ENCODE data around the gene UBAC2. TPM values are rescaled to one million over a fixed set of nuclear protein-coding genes. Genes with fewer than 3 reads are reported as not detected.

UBAC2 gene
- total and polyA plus RNA-seq, 2 of the 8 experiments (the other 6 are each of a cell fraction or from before 2014, with no cell fraction given), result 75.9 to 76.9 TPM

- DNase-seq (ENCODE audit: low read depth in 1 of 2, low spot score in 2 of 2) (no peak), FAIRE-seq (no peak)
- H2BK15ac ChIP-seq (ENCODE audit: low read length), result no peak overlapping the region
- WGBS, 2 experiments (ENCODE audit: extremely low coverage in 1 of 2, insufficient coverage in 1 of 2, insufficient read length in 1 of 2, insufficient replicate concordance in 2 of 2, low coverage in 1 of 2, low lambda C conversion rate in 2 of 2, missing lambda C conversion rate in 1 of 2), result 87% methylated on average over 2 of the region's 2 CpGs; no CpG with 5 or more reads in 1 of the 2 experiments
- no peaks in the 10 kb centered on the region for H3K9me3 ChIP-seq (ENCODE audit: insufficient read depth in 2 of 2, low read depth in 1 of 2, low read length in 1 of 2)
- H3K14ac ChIP-seq (ENCODE audit: insufficient read length), result no peak overlapping the region
- H2BK5ac ChIP-seq (ENCODE audit: low read depth, low read length), result no peak overlapping the region
- H3K27me3 ChIP-seq (replicated peaks in 1 of 4; ENCODE audit: control insufficient read depth in 3 of 4, extremely low read depth in 1 of 4, insufficient read depth in 3 of 4, low read length in 3 of 4), result no peaks in the 10 kb centered on the region
- ChIA-PET CTCF (ENCODE audit: partially characterized antibody) (interaction anchor here (0.9 to 3.3 kb wide), 10 partner anchors 13 to 259 kb away, joined by 3 to 20 read pairs (median 4); no protein-coding TSS in a partner anchor), POLR2A (ENCODE audit: partially characterized antibody) (interaction anchor here (1.1 to 1.5 kb wide), 2 partner anchors 10 to 154 kb away, joined by 3 to 6 read pairs; no protein-coding TSS in a partner anchor)
- no peak overlapping the region for H2BK12ac ChIP-seq (ENCODE audit: low read depth, low read length)
- peaks cover 3 to 12% (median 6%) of the 10 kb centered on the region in 4 experiments; a peak in 4 of 8 replicates for H3K36me3 ChIP-seq (ENCODE audit: control insufficient read depth in 2 of 4, insufficient read depth in 4 of 4, low read length in 3 of 4)
- peaks cover 0 to 3% of the 10 kb centered on the region in 2 experiments for H4K20me1 ChIP-seq (replicated peaks in 1 of 2; ENCODE audit: control insufficient read depth in 1 of 2, insufficient read depth in 2 of 2, low read length in 2 of 2)
- H3K79me1 ChIP-seq (ENCODE audit: low read depth, low read length), result peaks cover 2% of the 10 kb centered on the region; the same call in 1 of the 2 replicates
- no peak overlapping the region for H3K4me2 ChIP-seq (ENCODE audit: insufficient read depth in 1 of 2, low read depth in 2 of 2, low read length in 2 of 2)
- H2BK20ac ChIP-seq (ENCODE audit: low read length), result no peak overlapping the region
- no peak overlapping the region for H3K56ac ChIP-seq (replicated peaks; ENCODE audit: insufficient read length, low read depth, low read length)
- no peak overlapping the region for H3K23ac ChIP-seq (ENCODE audit: insufficient read length)
- H2AK5ac ChIP-seq (ENCODE audit: low read depth, low read length), result no peak overlapping the region
- no peak overlapping the region for H4K8ac ChIP-seq (ENCODE audit: extremely low read depth, insufficient read depth, low read length)
- H4K5ac ChIP-seq (ENCODE audit: insufficient read length, low read depth, low read length), result no peak overlapping the region
- H2BK120ac ChIP-seq (replicated peaks; ENCODE audit: low read depth, low read length), result no peak overlapping the region
- H3K27ac ChIP-seq (ENCODE audit: low read depth, low read length), result no peak overlapping the region
- no peak overlapping the region for H3K4me3 ChIP-seq (ENCODE audit: extremely low read depth in 1 of 4, insufficient read depth in 2 of 4, low read depth in 3 of 4, low read length in 4 of 4)
- no peak overlapping the region for H4K91ac ChIP-seq (replicated peaks; ENCODE audit: insufficient read length, low read length)
- no peaks in the 10 kb centered on the region for H3K79me2 ChIP-seq (ENCODE audit: control insufficient read depth in 1 of 2, insufficient read depth in 2 of 2, low read length in 2 of 2)
- no peaks in the 10 kb centered on the region for H3K4me1 ChIP-seq (replicated peaks in 1 of 4; ENCODE audit: control insufficient read depth in 3 of 4, insufficient read depth in 4 of 4, low read length in 3 of 4)
- no peak overlapping the region for H3K4ac ChIP-seq (replicated peaks; ENCODE audit: insufficient read length, low read depth, low read length)
- H3K23me2 ChIP-seq (ENCODE audit: low read depth, low read length), result no peaks in the 10 kb centered on the region
- TF ChIP-seq EGR1 (IDR thresholded peaks at IDR 0.05; ENCODE audit: borderline replicate concordance, low read depth, low read length), result no peak
- no peak for TF ChIP-seq FOSL1 (IDR thresholded peaks at IDR 0.05; ENCODE audit: insufficient read depth, low read depth, low read length)
- TF ChIP-seq PHF8 (conservative IDR thresholded peaks at IDR 0.05; ENCODE audit: low read depth, low read length), result no peak
- no peak for TF ChIP-seq SIRT6 (IDR thresholded peaks at IDR 0.05; ENCODE audit: low read length)
- TF ChIP-seq JUN (IDR thresholded peaks at IDR 0.05; ENCODE audit: low read depth, low read length), result no peak
- TF ChIP-seq TAF7 (optimal IDR thresholded peaks at IDR 0.05; ENCODE audit: borderline replicate concordance, low read depth, low read length), result no peak
- no peak for TF ChIP-seq RAD21 (IDR thresholded peaks at IDR 0.05 in 1 of 2, conservative IDR thresholded peaks at IDR 0.05 in 1 of 2; ENCODE audit: low read depth in 2 of 2, low read length in 2 of 2)
- no peak for TF ChIP-seq EZH2 (IDR thresholded peaks at IDR 0.05; ENCODE audit: low read depth, low read length, severe bottlenecking)
- TF ChIP-seq SUZ12 (IDR thresholded peaks at IDR 0.05; ENCODE audit: low read length), result no peak
- no peak for TF ChIP-seq RNF2 (IDR thresholded peaks at IDR 0.05; ENCODE audit: borderline replicate concordance, low read depth, low read length, missing control alignments, poor library complexity, severe bottlenecking)
- TF ChIP-seq CREB1 (IDR thresholded peaks at IDR 0.05), result no peak
- H3K9ac ChIP-seq (replicated peaks in 1 of 4; ENCODE audit: extremely low read depth in 1 of 4, low read depth in 3 of 4, low read length in 3 of 4), result no peak overlapping the region
- no peak overlapping the region for H2AFZ ChIP-seq (ENCODE audit: low read length)
- H3K18ac ChIP-seq (ENCODE audit: extremely low read depth, low read length), result no peak overlapping the region
These were observed 152.6 kb downstream of the UBAC2 start for GRCh38 chr13:99353246-99353600.
